BE2C (cell line): ENCODE measurements around the gene EPN1.

Source experiments
- DNase-seq: peaks from one replicate; pipeline ENCODE4 v3.0.0-alpha.2; 2020
- H3K27me3 ChIP-seq: fragments of 250-450 bp; sonication (Bioruptor Pico); 2 replicates; pipeline ENCODE4 v1.5.1; 2020; ENCODE audit warnings: mild to moderate bottlenecking
- H3K36me3 ChIP-seq: fragments of 250-450 bp; sonication (Bioruptor Pico); 2 replicates; pipeline ENCODE4 v1.5.1; 2020; ENCODE audit warnings: mild to moderate bottlenecking
- H3K4me1 ChIP-seq: fragments of 250-450 bp; sonication (Bioruptor Pico); 2 replicates; pipeline ENCODE4 v1.5.1; 2020
- H3K4me3 ChIP-seq: 2 replicates; pipeline ENCODE4 v1.5.1; 2011; ENCODE audit warnings: low read depth, low read length
- H3K9me3 ChIP-seq: fragments of 250-450 bp; sonication (Bioruptor Pico); 2 replicates; pipeline ENCODE4 v1.5.1; 2020
- CTCF ChIP-seq: IDR thresholded peaks from 2 replicates; pipeline ENCODE4 v1.5.1; 2012; ENCODE audit warnings: mild to moderate bottlenecking, low read depth, low read length

The EPN1 gene

GRCh38 chr19:55636723-55637122 is 38.3 kb upstream of the EPN1 start:
- Histone ChIP-seq H3K36me3 (no peaks in the 10 kb centered on the region), H3K4me3 (no peak overlapping the region), H3K4me1 (peaks cover 6% of the 10 kb centered on the region), H3K9me3 (no peaks in the 10 kb centered on the region), H3K27me3 (no peaks in the 10 kb centered on the region)
- no peak for TF ChIP-seq CTCF
- no peak for DNase-seq

DNA sequence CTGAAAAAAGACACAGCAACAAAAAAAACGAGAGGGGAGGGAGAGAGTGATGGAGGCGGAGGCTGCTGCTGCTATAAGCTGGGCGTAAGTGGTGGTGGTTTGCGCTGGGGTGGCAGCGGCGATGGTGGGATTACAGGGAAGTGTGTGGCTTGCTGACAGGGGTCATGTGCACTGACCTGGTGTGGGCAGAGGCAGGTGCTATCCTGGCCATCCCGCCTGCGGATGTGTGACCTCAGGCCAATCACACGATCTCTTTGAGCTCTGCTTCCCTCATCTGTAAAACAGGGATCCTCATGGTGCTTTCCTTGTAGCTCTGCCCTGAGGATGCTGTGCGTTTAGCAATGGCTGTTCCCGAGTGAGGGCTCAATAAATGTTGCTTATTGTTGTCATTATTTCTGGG is 37.5 kb upstream of the EPN1 start:
- no peak for TF ChIP-seq CTCF
- peaks cover 6% of the 10 kb centered on the region for H3K4me1 ChIP-seq

GRCh38 chr19:55638864-55639359 is 36.1 kb upstream of the EPN1 start:
- peak; percentile 78 for DNase-seq
- H3K36me3 ChIP-seq = no peaks in the 10 kb centered on the region
- no peaks in the 10 kb centered on the region for H3K9me3 ChIP-seq
- peak; percentile 80 for TF ChIP-seq CTCF
- no peaks in the 10 kb centered on the region for H3K27me3 ChIP-seq
- peaks cover 6% of the 10 kb centered on the region for H3K4me1 ChIP-seq
- no peak overlapping the region for H3K4me3 ChIP-seq

More for the DNA sequence above, 37.5 kb upstream of the EPN1 start:
- Histone ChIP-seq H3K27me3 (no peaks in the 10 kb centered on the region), H3K9me3 (no peaks in the 10 kb centered on the region), H3K4me3 (no peak overlapping the region), H3K36me3 (no peaks in the 10 kb centered on the region)
- no peak for DNase-seq

DNA sequence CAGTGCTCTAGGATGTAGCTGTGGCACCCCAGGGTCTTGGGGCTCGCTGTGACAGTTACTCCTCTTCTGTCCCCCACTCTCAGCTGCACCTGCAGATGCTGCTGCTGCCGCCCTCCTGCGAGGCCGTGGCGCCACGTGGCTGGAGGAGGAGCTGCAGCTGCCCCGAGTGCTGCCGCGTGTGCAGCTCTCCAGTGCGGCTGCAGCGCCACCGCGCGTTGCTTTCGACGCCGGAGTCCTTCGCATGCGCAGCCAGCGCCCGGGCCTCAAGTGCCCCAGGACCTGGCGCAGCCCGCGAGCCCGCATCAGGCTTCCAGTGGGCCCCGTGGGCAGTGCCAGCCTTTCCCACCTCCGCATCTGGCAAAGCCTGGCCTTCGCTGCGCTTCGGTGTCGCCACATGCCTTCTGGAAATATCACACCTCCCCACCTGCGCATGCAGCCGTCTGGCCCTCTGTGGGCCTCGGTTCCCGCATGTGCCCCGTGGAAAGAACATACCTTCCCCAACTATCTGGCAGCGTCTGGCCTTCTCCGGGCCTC is 34.9 kb upstream of the EPN1 start:
- DNase-seq = peak; percentile 74

GRCh38 chr19:55640577-55641425 is 34.2 kb upstream of the EPN1 start, which contains the start of gene ZNF580:
ZNF580 (plus strand) TSS chr19:55641002; CDS start chr19:55642509, 1,507 bp downstream.
- DNase-seq = peak; percentile 76
- TF ChIP-seq CTCF = no peak
- H3K4me1 ChIP-seq = peaks cover 6% of the 10 kb centered on the region

More for the DNA sequence above, 34.9 kb upstream of the EPN1 start:
- Histone ChIP-seq H3K9me3 (no peaks in the 10 kb centered on the region), H3K27me3 (no peaks in the 10 kb centered on the region), H3K4me3 (peak overlapping the region; percentile 90), H3K36me3 (peaks cover 7% of the 10 kb centered on the region), H3K4me1 (peaks cover 6% of the 10 kb centered on the region)
- peak; percentile 44 for TF ChIP-seq CTCF

More at GRCh38 chr19:55640577-55641425, 34.2 kb upstream of the EPN1 start, which contains the start of gene ZNF580:
- Histone ChIP-seq H3K27me3 (no peaks in the 10 kb centered on the region), H3K4me3 (peak within 1 kb of the TSS; percentile 90), H3K36me3 (peaks cover 14% of the 10 kb centered on the region), H3K9me3 (no peaks in the 10 kb centered on the region)
